Measurements from ENCODE around the gene PON3. TPM values are rescaled to one million over a fixed set of nuclear protein-coding genes. Genes with fewer than 3 reads are reported as not detected.

PON3 gene
- total RNA-seq, 1 donor from 2014 or later: not detected

GRCh38 chr7:95309951-95310350 lies 86.2 kb downstream of the PON3 start:
- no peak for DNase-seq (ENCODE audit: low read depth in 2 of 2)

Other genes with a start within 250 kb of the PON3 start
- gene PON1, start 71.8 kb downstream of the PON3 start, total RNA-seq: not detected in 2 replicates
- gene PON2, start 38.7 kb upstream of the PON3 start, total RNA-seq: 102 and 123 TPM in 2 replicates
- not detected in 2 replicates for gene ASB4, start 89.6 kb upstream of the PON3 start, total RNA-seq
- 23.1 and 171 TPM in 2 replicates for gene PDK4, start 200.1 kb upstream of the PON3 start, total RNA-seq